Keratinocyte (primary cell): Measurements from ENCODE around the gene PTPRN2. TPM values are rescaled to one million over a fixed set of nuclear protein-coding genes. Genes with fewer than 3 reads are reported as not detected.

Experiments used
- DNase-seq: peaks from one replicate; pipeline ENCODE4 v3.0.0-alpha.2; 2011; ENCODE audit warnings: low read depth, missing footprints, low spot score
- FAIRE-seq: peaks from 2 replicates; lab custom pipeline; 2011; peaks lifted over from hg19 to GRCh38; lab: Jason Lieb, UNC
- H2AFZ ChIP-seq: 2 replicates; pipeline ENCODE4 v1.6.0; 2012; ENCODE audit warnings: low read length, control low read depth, inconsistent platforms; ENCODE audit not compliant: control insufficient read depth
- H3K27ac ChIP-seq: 2 replicates; pipeline ENCODE4 v1.5.1; 2011; ENCODE audit warnings: low read length; ENCODE audit not compliant: control insufficient read depth, insufficient read depth
- H3K27me3 ChIP-seq: 3 replicates; pipeline ENCODE4 v1.6.0; 2011; ENCODE audit warnings: low read length; ENCODE audit not compliant: control insufficient read depth, insufficient read depth; ENCODE audit errors: extremely low read depth
- H3K36me3 ChIP-seq, 2 experiments: 2 replicates in 1 of 2; 3 replicates in 1 of 2; pipeline ENCODE4 v1.5.1; 2011; ENCODE audit warnings: low read length in 2 of 2, mild to moderate bottlenecking in 1 of 2; ENCODE audit not compliant: control insufficient read depth in 2 of 2, insufficient read depth in 2 of 2; ENCODE audit errors: extremely low read depth in 1 of 2
- H3K4me1 ChIP-seq: 3 replicates; pipeline ENCODE4 v1.5.1; 2011; ENCODE audit warnings: low read length; ENCODE audit not compliant: control insufficient read depth, insufficient read depth; ENCODE audit errors: extremely low read depth
- H3K4me2 ChIP-seq: 3 replicates; pipeline ENCODE4 v1.6.0; 2011; ENCODE audit warnings: low read depth, low read length; ENCODE audit not compliant: control insufficient read depth, insufficient read depth; ENCODE audit errors: extremely low read depth
- H3K4me3 ChIP-seq, 3 experiments: fragments of 200-600 bp in 1 of 3; sonication (generic) in 1 of 3; 2 replicates in 2 of 3; 3 replicates in 1 of 3; pipeline ENCODE4 v1.5.1; 2011 to 2016; ENCODE audit warnings: low read length in 3 of 3, mild to moderate bottlenecking in 3 of 3, control low read depth in 2 of 3, inconsistent platforms in 1 of 3, low read depth in 1 of 3, mixed read lengths in 1 of 3, mixed run types in 1 of 3, moderate library complexity in 1 of 3; ENCODE audit not compliant: control insufficient read depth in 2 of 3, insufficient read depth in 2 of 3; ENCODE audit errors: extremely low read depth in 1 of 3
- H3K79me2 ChIP-seq: 2 replicates; pipeline ENCODE4 v1.6.0; 2012; ENCODE audit warnings: low read length; ENCODE audit not compliant: control insufficient read depth, insufficient read depth
- H3K9ac ChIP-seq: 3 replicates; pipeline ENCODE4 v1.6.0; 2011; ENCODE audit warnings: low read length; ENCODE audit not compliant: control insufficient read depth, insufficient read depth; ENCODE audit errors: extremely low read depth
- H3K9me1 ChIP-seq: 3 replicates; pipeline ENCODE4 v1.6.0; 2011; ENCODE audit warnings: low read length; ENCODE audit not compliant: control insufficient read depth, insufficient read depth; ENCODE audit errors: extremely low read depth
- H3K9me3 ChIP-seq: 2 replicates; pipeline ENCODE4 v1.5.1; 2012; ENCODE audit warnings: low read depth, low read length; ENCODE audit not compliant: control insufficient read depth
- H4K20me1 ChIP-seq: 3 replicates; pipeline ENCODE4 v1.6.0; 2011; ENCODE audit warnings: low read length; ENCODE audit not compliant: control insufficient read depth, insufficient read depth; ENCODE audit errors: extremely low read depth
- CTCF ChIP-seq, 3 experiments: IDR thresholded peaks in 1 of 3; conservative IDR thresholded peaks in 1 of 3; optimal IDR thresholded peaks in 1 of 3; 2 replicates in 2 of 3; 3 replicates in 1 of 3; pipeline versions ENCODE3 to v1.5.1; 2011; ENCODE audit warnings: low read length in 3 of 3, mild to moderate bottlenecking in 3 of 3, moderate library complexity in 2 of 3, control low read depth in 1 of 3, inconsistent platforms in 1 of 3; ENCODE audit not compliant: insufficient read depth in 2 of 3; ENCODE audit errors: extremely low read depth in 1 of 3
- EZH2 ChIP-seq: IDR thresholded peaks from one replicate; pipeline ENCODE4 v1.6.1; 2012; ENCODE audit warnings: inconsistent platforms, mild to moderate bottlenecking, low read length, moderate library complexity
- dilution Hi-C: fragments of 300-500 bp; cut with MboI; formaldehyde crosslinking; loops from one replicate; pipeline ENCODE4 v1.7.0; 2020; ENCODE audit warnings: low sequenced_read_pairs; ENCODE audit not compliant: extremely low pct_ligation_motif_present
- polyA plus RNA-seq, 5 experiments: library from polyadenylated mRNA; depleted of rRNA in 3 of 5; stranded (reverse) in 3 of 5; stranded (forward) in 1 of 5; unstranded in 1 of 5; fragments of >200 nt; gene quantifications; 1 replicate in 1 of 5; 2 replicates in 3 of 5; 3 replicates in 1 of 5; pipeline versions ENCODE4 v1.2.1 to v1.2.3, GENCODE V29; 2011 to 2012; ENCODE audit warnings: missing spikeins in 2 of 5, low read depth in 1 of 5, low replicate concordance in 1 of 5

Gene PTPRN2
- polyA plus RNA-seq, 1 donor (not counting 4 experiments of a cell fraction or from before 2014, with no cell fraction given), result not detected

- DNase-seq, result no peak
These were observed 1026.7 kb downstream of the PTPRN2 start for GRCh38 chr7:157560710-157561522.

GRCh38 chr7:157560258-157560654, 1027.4 kb downstream of the PTPRN2 start:
- DNase-seq (no peak), FAIRE-seq (no peak)
- Histone ChIP-seq H3K27ac (no peak overlapping the region), H3K9me3 (peaks cover 52% of the 10 kb centered on the region), H3K4me1 (no peaks in the 10 kb centered on the region), H3K9ac (no peak overlapping the region), H4K20me1 (no peaks in the 10 kb centered on the region), H2AFZ (no peak overlapping the region), H3K4me3 (no peak overlapping the region), H3K27me3 (no peaks in the 10 kb centered on the region), H3K9me1 (no peaks in the 10 kb centered on the region), H3K4me2 (no peak overlapping the region), H3K79me2 (no peaks in the 10 kb centered on the region), H3K36me3 (no peaks in the 10 kb centered on the region)
- dilution Hi-C loops, result no loop called here
- TF ChIP-seq CTCF (optimal IDR thresholded peaks at IDR 0.05 in 1 of 3, IDR thresholded peaks at IDR 0.05 in 1 of 3, conservative IDR thresholded peaks at IDR 0.05 in 1 of 3; ENCODE audit: extremely low read depth in 1 of 3, insufficient read depth in 2 of 3, low read length in 3 of 3) (no peak), EZH2 (no peak)

More at GRCh38 chr7:157560710-157561522, 1026.7 kb downstream of the PTPRN2 start:
- H3K27me3 ChIP-seq, result no peaks in the 10 kb centered on the region
- H3K9me3 ChIP-seq, result peaks cover 50% of the 10 kb centered on the region
- no peak overlapping the region for H2AFZ ChIP-seq
- no peaks in the 10 kb centered on the region for H3K36me3 ChIP-seq
- no peaks in the 10 kb centered on the region for H3K79me2 ChIP-seq
- no peak for FAIRE-seq
- H3K4me1 ChIP-seq, result no peaks in the 10 kb centered on the region
- H3K27ac ChIP-seq, result no peak overlapping the region
- no peak overlapping the region for H3K4me3 ChIP-seq
- H4K20me1 ChIP-seq, result no peaks in the 10 kb centered on the region
- H3K9me1 ChIP-seq, result no peaks in the 10 kb centered on the region
- no peak overlapping the region for H3K9ac ChIP-seq
- TF ChIP-seq CTCF (optimal IDR thresholded peaks at IDR 0.05 in 1 of 3, IDR thresholded peaks at IDR 0.05 in 1 of 3, conservative IDR thresholded peaks at IDR 0.05 in 1 of 3; ENCODE audit: extremely low read depth in 1 of 3, insufficient read depth in 2 of 3, low read length in 3 of 3), result no peak
- TF ChIP-seq EZH2, result no peak
- dilution Hi-C loops, result no loop called here
- H3K4me2 ChIP-seq, result no peak overlapping the region
